DND-41 (cell line): ENCODE data around the gene CYP2F1.
A peak's percentile ranks its signal among the peaks of the same experiment; 100 is the strongest.
"Not testable (repeated sequence)": the region's sequence is repeated elsewhere in the genome, so short reads cannot be mapped to it uniquely, and the experiment has no call there.

Experiments
- ATAC-seq: fragments of 200-7000 bp; cut with Tn5 transposase; 3 replicates; pipeline ENCODE4 v1.9.1; 2021; ENCODE audit warnings: low read depth; ENCODE audit not compliant: insufficient read depth
- DNase-seq: peaks from one replicate; pipeline ENCODE4 v3.0.0-alpha.2; 2020
- H2AFZ ChIP-seq: 2 replicates; pipeline ENCODE4 v1.6.0; 2012; ENCODE audit warnings: low read depth, low read length
- H3K27ac ChIP-seq: 2 replicates; pipeline ENCODE4 v1.5.1; 2012; ENCODE audit warnings: low read length, inconsistent platforms
- H3K27me3 ChIP-seq: fragments of 200-600 bp; sonication (generic); 2 replicates; pipeline ENCODE4 v1.6.0; 2012; ENCODE audit warnings: low read length, mild to moderate bottlenecking, inconsistent platforms; ENCODE audit not compliant: insufficient read depth, poor library complexity
- H3K36me3 ChIP-seq: 2 replicates; pipeline ENCODE4 v1.5.1; 2012; ENCODE audit warnings: low read length, inconsistent platforms; ENCODE audit not compliant: insufficient read depth
- H3K4me1 ChIP-seq: 2 replicates; pipeline ENCODE4 v1.5.1; 2012; ENCODE audit warnings: mild to moderate bottlenecking, low read length; ENCODE audit not compliant: insufficient read depth
- H3K4me2 ChIP-seq: 2 replicates; pipeline ENCODE4 v1.6.0; 2012; ENCODE audit warnings: mild to moderate bottlenecking, moderate library complexity, low read length, inconsistent platforms; ENCODE audit not compliant: insufficient read depth
- H3K4me3 ChIP-seq, 2 experiments: fragments of 200-600 bp in 1 of 2; shearing (Covaris generic) in 1 of 2; 2 replicates each; pipeline ENCODE4 v1.5.1; 2012 to 2016; ENCODE audit warnings: inconsistent platforms in 2 of 2, low read length in 2 of 2, mild to moderate bottlenecking in 2 of 2, low read depth in 1 of 2, moderate library complexity in 1 of 2
- H3K79me2 ChIP-seq: 2 replicates; pipeline ENCODE4 v1.6.0; 2012; ENCODE audit warnings: low read length, inconsistent platforms; ENCODE audit not compliant: insufficient read depth
- H3K9ac ChIP-seq: 2 replicates; pipeline ENCODE4 v1.6.0; 2012; ENCODE audit warnings: low read depth, mild to moderate bottlenecking, inconsistent platforms, low read length, moderate library complexity
- H3K9me3 ChIP-seq: 2 replicates; pipeline ENCODE4 v1.5.1; 2012; ENCODE audit warnings: low read length, moderate library complexity, mild to moderate bottlenecking, inconsistent platforms; ENCODE audit not compliant: insufficient read depth, severe bottlenecking
- H4K20me1 ChIP-seq: 2 replicates; pipeline ENCODE4 v1.6.0; 2012; ENCODE audit warnings: low read length; ENCODE audit not compliant: insufficient read depth
- CTCF ChIP-seq: IDR thresholded peaks from 2 replicates; pipeline ENCODE4 v1.5.1; 2012; ENCODE audit warnings: borderline replicate concordance, low read length, moderate library complexity, mild to moderate bottlenecking; ENCODE audit not compliant: poor library complexity, severe bottlenecking; ENCODE audit errors: extremely low read depth
- EZH2 ChIP-seq: IDR thresholded peaks from 3 replicates; pipeline ENCODE4 v1.6.1; 2012; ENCODE audit warnings: borderline replicate concordance, low read depth, mild to moderate bottlenecking, moderate library complexity, low read length, inconsistent platforms; ENCODE audit not compliant: severe bottlenecking

Gene CYP2F1

GRCh38 chr19:41123716-41124294 lies 9.6 kb downstream of the CYP2F1 start:
- Histone ChIP-seq H3K4me2 (no peak overlapping the region), H3K4me3 (no peak overlapping the region), H3K9ac (no peak overlapping the region), H3K9me3 (no peaks in the 10 kb centered on the region), H2AFZ (no peak overlapping the region), H3K4me1 (no peaks in the 10 kb centered on the region), H3K27ac (no peak overlapping the region), H3K79me2 (no peaks in the 10 kb centered on the region), H3K36me3 (no peaks in the 10 kb centered on the region), H4K20me1 (no peaks in the 10 kb centered on the region), H3K27me3 (no peaks in the 10 kb centered on the region)
- DNase-seq = no peak
- ATAC-seq = no peak
- TF ChIP-seq EZH2 = no peak

GRCh38 chr19:41126765-41127203 lies 12.6 kb downstream of the CYP2F1 start:
- peak; percentile 23 for DNase-seq
- not testable (repeated sequence) for ATAC-seq, H3K4me1 ChIP-seq, H2AFZ ChIP-seq, H3K4me3 ChIP-seq, H3K4me2 ChIP-seq, H3K9me3 ChIP-seq, H4K20me1 ChIP-seq, H3K27me3 ChIP-seq, H3K36me3 ChIP-seq, H3K9ac ChIP-seq, H3K27ac ChIP-seq, H3K79me2 ChIP-seq
- TF ChIP-seq CTCF = peak; percentile 53

GRCh38 chr19:41127362-41127761 lies 13.1 kb downstream of the CYP2F1 start:
- ATAC-seq, H3K79me2 ChIP-seq, H3K4me1 ChIP-seq, H4K20me1 ChIP-seq, H3K36me3 ChIP-seq, H2AFZ ChIP-seq, H3K4me2 ChIP-seq, H3K9ac ChIP-seq, H3K27ac ChIP-seq, H3K27me3 ChIP-seq, H3K4me3 ChIP-seq, DNase-seq, H3K9me3 ChIP-seq: not testable (repeated sequence)

GRCh38 chr19:41127801-41128300 lies 13.6 kb downstream of the CYP2F1 start:
- DNase-seq, H3K9me3 ChIP-seq, H3K27ac ChIP-seq, H4K20me1 ChIP-seq, H3K4me1 ChIP-seq, H3K4me3 ChIP-seq, H2AFZ ChIP-seq, H3K27me3 ChIP-seq, H3K4me2 ChIP-seq, H3K36me3 ChIP-seq, H3K9ac ChIP-seq, H3K79me2 ChIP-seq: not testable (repeated sequence)
- ATAC-seq = 0 out of 3 replicates have a peak, but pooled peaks have one; percentile 31

GRCh38 chr19:41128692-41129091 lies 14.5 kb downstream of the CYP2F1 start:
- Histone ChIP-seq H2AFZ (no peak overlapping the region), H3K4me3 (no peak overlapping the region), H3K4me2 (no peak overlapping the region), H3K79me2 (no peaks in the 10 kb centered on the region), H3K9ac (no peak overlapping the region), H4K20me1 (no peaks in the 10 kb centered on the region), H3K27ac (no peak overlapping the region), H3K9me3 (no peaks in the 10 kb centered on the region), H3K27me3 (peaks cover 3% of the 10 kb centered on the region), H3K4me1 (no peaks in the 10 kb centered on the region), H3K36me3 (no peaks in the 10 kb centered on the region)
- DNase-seq (no peak), ATAC-seq (no peak)
- no peak for TF ChIP-seq CTCF
- TF ChIP-seq EZH2 = no peak
